GM13976 (cell line): Measurements from ENCODE around the gene PATJ.

ENCODE experiments used
- DNase-seq: peaks from one replicate; pipeline ENCODE4 v3.0.0; 2012; ENCODE audit warnings: low spot score
- CTCF ChIP-seq: IDR thresholded peaks from 2 replicates; pipeline ENCODE4 v1.5.1; 2012; ENCODE audit warnings: borderline replicate concordance, mild to moderate bottlenecking; ENCODE audit not compliant: insufficient read depth; ENCODE audit errors: extremely low read depth, missing control alignments, control extremely low read depth
- in situ Hi-C: fragments of 300-500 bp; cut with MboI; formaldehyde crosslinking; loops from one replicate; pipeline ENCODE4 v1.12.0; 2022; ENCODE audit warnings: low sequenced_read_pairs, mixed read lengths, inconsistent platforms; ENCODE audit not compliant: unreplicated experiment

PATJ gene

GRCh38 chr1:62012095-62012494 is 269.8 kb downstream of the PATJ start:
- no peak for DNase-seq
- no peak for TF ChIP-seq CTCF
- in situ Hi-C loops: no loop called here

- TF ChIP-seq CTCF: no peak
- no peak for DNase-seq
- in situ Hi-C loops: no loop called here
Measured at GRCh38 chr1:62012836-62013235, 270.6 kb downstream of the PATJ start.

- no peak for DNase-seq
- in situ Hi-C loops: no loop called here
- no peak for TF ChIP-seq CTCF
Measured at GRCh38 chr1:62013264-62013663, 271.0 kb downstream of the PATJ start.

- TF ChIP-seq CTCF: no peak
- in situ Hi-C loops: no loop called here
- no peak for DNase-seq
Measured at GRCh38 chr1:62022382-62022983, 280.2 kb downstream of the PATJ start.

GRCh38 chr1:62024690-62025089 is 282.4 kb downstream of the PATJ start:
- no peak for DNase-seq
- in situ Hi-C loops: no loop called here
- no peak for TF ChIP-seq CTCF

- in situ Hi-C loops: no loop called here
- DNase-seq: no peak
- TF ChIP-seq CTCF: no peak
Measured at GRCh38 chr1:62025154-62025553, 282.9 kb downstream of the PATJ start.
